ENCODE results near the gene PLEKHG3. TPM values are rescaled to one million over a fixed set of nuclear protein-coding genes. Genes with fewer than 3 reads are reported as not detected.

Gene PLEKHG3
- total and polyA plus RNA-seq, 2 of the 13 experiments (the other 11 are each of a cell fraction or from before 2014, with no cell fraction given): 7.1 to 9.8 TPM

DNA sequence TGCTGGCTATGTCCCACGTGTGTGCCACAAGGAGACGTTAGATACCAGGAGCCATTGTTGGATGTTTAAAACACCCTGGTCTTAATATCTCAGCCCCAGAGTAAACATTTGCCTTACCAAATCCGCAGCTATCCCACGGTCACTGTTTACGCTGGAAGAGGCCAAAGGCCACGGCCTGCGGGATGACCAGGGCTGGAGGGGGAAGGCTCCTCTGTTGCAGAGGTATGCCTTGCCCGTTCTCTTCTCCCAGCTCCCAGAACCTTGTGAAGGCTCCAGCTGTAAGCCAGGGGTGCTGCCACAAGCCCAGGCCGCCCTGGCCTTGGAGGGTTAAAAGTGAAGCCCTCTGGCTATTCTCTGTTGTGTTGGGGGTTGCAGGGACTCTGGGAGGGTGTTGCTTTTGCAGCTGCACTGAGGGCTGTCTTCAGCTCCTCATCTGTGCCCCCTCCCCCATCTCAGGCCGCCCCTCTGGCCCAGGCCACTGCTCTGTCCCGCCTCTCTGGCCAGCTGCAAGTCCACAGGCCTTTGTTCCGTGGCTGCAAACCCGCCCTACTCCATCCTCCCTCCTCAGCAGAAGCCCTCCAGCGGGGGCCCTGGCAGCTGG lies 2.5 kb downstream of the PLEKHG3 start (continued):
- peak; percentile 72 for TF ChIP-seq ZNF687 (CRISPR knock-in tag; IDR thresholded peaks at IDR 0.05)
- TF ChIP-seq RARA (CRISPR knock-in tag; IDR thresholded peaks at IDR 0.05): peak; percentile 80
- TF ChIP-seq ZNF670 (CRISPR knock-in tag; IDR thresholded peaks at IDR 0.05; ENCODE audit: borderline replicate concordance): no peak
- no peak for TF ChIP-seq ZNF543 (CRISPR knock-in tag; IDR thresholded peaks at IDR 0.05)
- TF ChIP-seq ZBTB14 (CRISPR knock-in tag; IDR thresholded peaks at IDR 0.05): no peak
- no peak for TF ChIP-seq GABPB1 (CRISPR knock-in tag; IDR thresholded peaks at IDR 0.05)
- 0 out of 2 replicates have a peak, but pooled peaks have one; percentile 36 for TF ChIP-seq CBFB (CRISPR knock-in tag; IDR thresholded peaks at IDR 0.05)
- TF ChIP-seq, protein P1, sequence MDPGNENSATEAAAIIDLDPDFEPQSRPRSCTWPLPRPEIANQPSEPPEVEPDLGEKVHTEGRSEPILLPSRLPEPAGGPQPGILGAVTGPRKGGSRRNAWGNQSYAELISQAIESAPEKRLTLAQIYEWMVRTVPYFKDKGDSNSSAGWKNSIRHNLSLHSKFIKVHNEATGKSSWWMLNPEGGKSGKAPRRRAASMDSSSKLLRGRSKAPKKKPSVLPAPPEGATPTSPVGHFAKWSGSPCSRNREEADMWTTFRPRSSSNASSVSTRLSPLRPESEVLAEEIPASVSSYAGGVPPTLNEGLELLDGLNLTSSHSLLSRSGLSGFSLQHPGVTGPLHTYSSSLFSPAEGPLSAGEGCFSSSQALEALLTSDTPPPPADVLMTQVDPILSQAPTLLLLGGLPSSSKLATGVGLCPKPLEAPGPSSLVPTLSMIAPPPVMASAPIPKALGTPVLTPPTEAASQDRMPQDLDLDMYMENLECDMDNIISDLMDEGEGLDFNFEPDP (CRISPR knock-in tag; conservative IDR thresholded peaks at IDR 0.05): 0 out of 2 replicates have a peak, but pooled peaks have one; percentile 79
- TF ChIP-seq ZNF562 (CRISPR knock-in tag; IDR thresholded peaks at IDR 0.05; ENCODE audit: borderline replicate concordance): no peak
- TF ChIP-seq FOXJ3 (CRISPR knock-in tag; IDR thresholded peaks at IDR 0.05; ENCODE audit: borderline replicate concordance): peak; percentile 83; the same call in 1 of the 2 replicates
- TF ChIP-seq CREBL2 (CRISPR knock-in tag; IDR thresholded peaks at IDR 0.05; ENCODE audit: borderline replicate concordance): no peak
- TF ChIP-seq ZSCAN22 (CRISPR knock-in tag; IDR thresholded peaks at IDR 0.05): no peak
- peak; percentile 52; the same call in 1 of the 2 replicates for TF ChIP-seq HIVEP1 (CRISPR knock-in tag; IDR thresholded peaks at IDR 0.05)
- 0 out of 2 replicates have a peak, but pooled peaks have one; percentile 15 for TF ChIP-seq ZNF776 (CRISPR knock-in tag; IDR thresholded peaks at IDR 0.05)
- TF ChIP-seq, protein P2, sequence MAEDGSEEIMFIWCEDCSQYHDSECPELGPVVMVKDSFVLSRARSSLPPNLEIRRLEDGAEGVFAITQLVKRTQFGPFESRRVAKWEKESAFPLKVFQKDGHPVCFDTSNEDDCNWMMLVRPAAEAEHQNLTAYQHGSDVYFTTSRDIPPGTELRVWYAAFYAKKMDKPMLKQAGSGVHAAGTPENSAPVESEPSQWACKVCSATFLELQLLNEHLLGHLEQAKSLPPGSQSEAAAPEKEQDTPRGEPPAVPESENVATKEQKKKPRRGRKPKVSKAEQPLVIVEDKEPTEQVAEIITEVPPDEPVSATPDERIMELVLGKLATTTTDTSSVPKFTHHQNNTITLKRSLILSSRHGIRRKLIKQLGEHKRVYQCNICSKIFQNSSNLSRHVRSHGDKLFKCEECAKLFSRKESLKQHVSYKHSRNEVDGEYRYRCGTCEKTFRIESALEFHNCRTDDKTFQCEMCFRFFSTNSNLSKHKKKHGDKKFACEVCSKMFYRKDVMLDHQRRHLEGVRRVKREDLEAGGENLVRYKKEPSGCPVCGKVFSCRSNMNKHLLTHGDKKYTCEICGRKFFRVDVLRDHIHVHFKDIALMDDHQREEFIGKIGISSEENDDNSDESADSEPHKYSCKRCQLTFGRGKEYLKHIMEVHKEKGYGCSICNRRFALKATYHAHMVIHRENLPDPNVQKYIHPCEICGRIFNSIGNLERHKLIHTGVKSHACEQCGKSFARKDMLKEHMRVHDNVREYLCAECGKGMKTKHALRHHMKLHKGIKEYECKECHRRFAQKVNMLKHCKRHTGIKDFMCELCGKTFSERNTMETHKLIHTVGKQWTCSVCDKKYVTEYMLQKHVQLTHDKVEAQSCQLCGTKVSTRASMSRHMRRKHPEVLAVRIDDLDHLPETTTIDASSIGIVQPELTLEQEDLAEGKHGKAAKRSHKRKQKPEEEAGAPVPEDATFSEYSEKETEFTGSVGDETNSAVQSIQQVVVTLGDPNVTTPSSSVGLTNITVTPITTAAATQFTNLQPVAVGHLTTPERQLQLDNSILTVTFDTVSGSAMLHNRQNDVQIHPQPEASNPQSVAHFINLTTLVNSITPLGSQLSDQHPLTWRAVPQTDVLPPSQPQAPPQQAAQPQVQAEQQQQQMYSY (CRISPR knock-in tag; IDR thresholded peaks at IDR 0.05): no peak
- TF ChIP-seq ZNF883 (CRISPR knock-in tag; IDR thresholded peaks at IDR 0.05; ENCODE audit: not compliant biosample characterization): no peak
- peak; percentile 19 for TF ChIP-seq JARID2 (CRISPR knock-in tag; IDR thresholded peaks at IDR 0.05; ENCODE audit: insufficient replicate concordance)
- TF ChIP-seq SMYD3 (CRISPR knock-in tag; IDR thresholded peaks at IDR 0.05): no peak
